ENCODE measurements around the gene FAM210B. TPM values are rescaled to one million over a fixed set of nuclear protein-coding genes. Genes with fewer than 3 reads are reported as not detected.

Gene FAM210B
- total and polyA plus RNA-seq, 10 donors = 9.4 to 48.4 (median 27.9) TPM

DNA sequence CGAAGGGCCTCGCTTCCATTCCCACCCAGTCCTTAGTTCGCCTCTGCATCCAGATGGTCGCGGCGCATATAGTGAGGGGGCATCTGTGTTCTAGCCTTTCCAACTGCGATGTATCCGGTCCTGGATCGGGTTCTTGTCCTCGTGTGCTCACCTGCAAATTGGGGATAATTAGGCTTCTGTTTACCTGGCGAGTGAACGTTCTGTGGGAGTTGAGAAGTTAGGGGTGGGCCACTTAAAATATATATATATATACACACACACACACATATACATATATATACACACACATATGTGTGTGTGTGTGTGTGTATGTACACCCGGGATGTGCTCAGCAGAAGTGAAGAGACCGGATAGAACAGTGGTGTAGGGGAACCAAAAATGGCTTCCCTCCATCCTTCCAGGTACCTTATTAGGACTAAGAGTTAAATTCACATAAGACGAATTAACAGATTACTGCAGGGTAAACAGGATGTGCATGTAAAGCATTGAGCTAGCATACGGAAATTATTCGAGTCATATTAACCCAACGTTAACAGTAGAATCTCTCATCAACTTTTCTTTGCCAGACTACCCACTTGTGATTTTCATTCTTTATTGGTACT lies 34.2 kb downstream of the FAM210B start:
- WGBS, 5 donors = 0 to 1% (median 1%) methylated on average over 18 of the region's 18 CpGs
- Histone ChIP-seq H3K27me3 (replicated peaks in 1 of 7) (no peaks in the 10 kb centered on the region), H3K4me1 (peaks cover 22 to 45% (median 31%) of the 10 kb centered on the region in 6 donors), H3K27ac (peak overlapping the region; percentile 83 to 95 (median 93)), H3K4me3 (peak overlapping the region; percentile 67 to 92 (median 82)), H3K9me3 (no peaks in the 10 kb centered on the region), H3K36me3 (peaks cover 4 to 44% (median 29%) of the 10 kb centered on the region in 6 donors)
- TF ChIP-seq POLR2A (IDR thresholded peaks at IDR 0.05) = no peak
- TF ChIP-seq, protein P1, sequence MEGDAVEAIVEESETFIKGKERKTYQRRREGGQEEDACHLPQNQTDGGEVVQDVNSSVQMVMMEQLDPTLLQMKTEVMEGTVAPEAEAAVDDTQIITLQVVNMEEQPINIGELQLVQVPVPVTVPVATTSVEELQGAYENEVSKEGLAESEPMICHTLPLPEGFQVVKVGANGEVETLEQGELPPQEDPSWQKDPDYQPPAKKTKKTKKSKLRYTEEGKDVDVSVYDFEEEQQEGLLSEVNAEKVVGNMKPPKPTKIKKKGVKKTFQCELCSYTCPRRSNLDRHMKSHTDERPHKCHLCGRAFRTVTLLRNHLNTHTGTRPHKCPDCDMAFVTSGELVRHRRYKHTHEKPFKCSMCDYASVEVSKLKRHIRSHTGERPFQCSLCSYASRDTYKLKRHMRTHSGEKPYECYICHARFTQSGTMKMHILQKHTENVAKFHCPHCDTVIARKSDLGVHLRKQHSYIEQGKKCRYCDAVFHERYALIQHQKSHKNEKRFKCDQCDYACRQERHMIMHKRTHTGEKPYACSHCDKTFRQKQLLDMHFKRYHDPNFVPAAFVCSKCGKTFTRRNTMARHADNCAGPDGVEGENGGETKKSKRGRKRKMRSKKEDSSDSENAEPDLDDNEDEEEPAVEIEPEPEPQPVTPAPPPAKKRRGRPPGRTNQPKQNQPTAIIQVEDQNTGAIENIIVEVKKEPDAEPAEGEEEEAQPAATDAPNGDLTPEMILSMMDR (IDR thresholded peaks at IDR 0.05 in 8 of 11, conservative IDR thresholded peaks at IDR 0.05 in 3 of 11) = no peak
- TF ChIP-seq POLR2AphosphoS5 (IDR thresholded peaks at IDR 0.05) = no peak
- no peak for DNase-seq
- intact Hi-C loops (cut with DNase I; ENCODE audit: low total_unique reads) = no loop called here

DNA sequence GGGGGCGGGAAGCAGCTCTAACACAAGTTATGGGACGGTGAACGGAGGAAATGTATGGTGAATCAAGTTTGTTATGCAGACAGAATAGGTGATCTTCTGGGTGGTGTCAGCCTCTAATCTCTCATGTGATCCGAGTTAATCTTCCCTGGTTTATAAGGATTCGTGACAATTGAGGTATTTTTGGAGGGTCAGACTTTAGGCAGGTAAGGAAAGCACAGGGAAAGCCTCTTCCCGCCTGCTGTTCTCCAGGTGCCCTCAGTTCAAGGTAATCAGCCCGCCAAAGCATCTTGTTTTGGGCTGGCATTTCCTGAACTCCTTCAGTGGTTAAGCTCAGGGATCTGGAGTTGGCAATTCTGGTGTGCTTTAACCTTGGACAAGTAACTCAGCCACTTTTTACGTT lies 34.9 kb downstream of the FAM210B start:
- intact Hi-C loops (cut with DNase I; ENCODE audit: low total_unique reads) = no loop called here
- Histone ChIP-seq H3K27ac (peak overlapping the region in 4 of 8 donors; percentile 93 to 95 (median 94)), H3K27me3 (replicated peaks in 1 of 7) (no peaks in the 10 kb centered on the region), H3K4me3 (peak overlapping the region in 6 of 8 donors; percentile 75 to 92 (median 86)), H3K36me3 (peaks cover 4 to 44% (median 35%) of the 10 kb centered on the region in 6 donors), H3K4me1 (peaks cover 22 to 45% (median 31%) of the 10 kb centered on the region in 6 donors), H3K9me3 (no peaks in the 10 kb centered on the region)
- 56 to 71% (median 67%) methylated on average over 8 of the region's 8 CpGs for WGBS, 5 donors
- TF ChIP-seq POLR2AphosphoS5 (IDR thresholded peaks at IDR 0.05) (no peak), POLR2A (IDR thresholded peaks at IDR 0.05) (no peak)
- TF ChIP-seq, protein P1 (IDR thresholded peaks at IDR 0.05 in 8 of 11, conservative IDR thresholded peaks at IDR 0.05 in 3 of 11) = no peak
- no peak for DNase-seq

DNA sequence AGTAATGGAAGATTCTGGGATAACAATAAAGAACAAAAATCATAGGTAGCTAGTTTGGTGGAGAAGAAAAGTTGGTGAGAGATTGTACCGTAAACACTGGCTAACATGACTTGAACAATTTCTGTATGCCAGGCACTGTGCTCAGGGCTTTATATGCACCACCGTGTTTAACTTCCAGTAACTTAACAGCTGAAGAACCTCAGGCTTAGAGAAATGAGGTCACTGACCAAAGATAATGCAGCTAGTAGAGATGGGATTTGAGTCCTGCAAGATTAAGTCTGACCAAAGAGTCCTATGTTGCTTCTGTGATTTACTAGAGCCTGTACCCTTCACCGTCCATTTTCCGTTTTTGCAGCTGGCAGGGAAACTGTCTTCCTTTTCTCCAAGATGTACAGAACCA lies 36.4 kb downstream of the FAM210B start:
- intact Hi-C loops (cut with DNase I; ENCODE audit: low total_unique reads) = loop anchor here (5.0 kb wide), 1 partner anchor 38 kb away; the partner anchor contains the start of gene FAM210B
- no peaks in the 10 kb centered on the region for H3K9me3 ChIP-seq
- no peaks in the 10 kb centered on the region for H3K27me3 ChIP-seq (replicated peaks in 1 of 7)
- peaks cover 27 to 54% (median 39%) of the 10 kb centered on the region in 6 donors for H3K4me1 ChIP-seq
- TF ChIP-seq POLR2A (IDR thresholded peaks at IDR 0.05) = no peak
- TF ChIP-seq, protein P1 (IDR thresholded peaks at IDR 0.05 in 8 of 11, conservative IDR thresholded peaks at IDR 0.05 in 3 of 11) = no peak
- no peak overlapping the region for H3K27ac ChIP-seq
- no peak overlapping the region for H3K4me3 ChIP-seq
- peaks cover 4 to 51% (median 48%) of the 10 kb centered on the region in 6 donors for H3K36me3 ChIP-seq
- WGBS, 5 donors = 83 to 94% (median 93%) methylated on average over 4 of the region's 4 CpGs
- no peak for DNase-seq

DNA sequence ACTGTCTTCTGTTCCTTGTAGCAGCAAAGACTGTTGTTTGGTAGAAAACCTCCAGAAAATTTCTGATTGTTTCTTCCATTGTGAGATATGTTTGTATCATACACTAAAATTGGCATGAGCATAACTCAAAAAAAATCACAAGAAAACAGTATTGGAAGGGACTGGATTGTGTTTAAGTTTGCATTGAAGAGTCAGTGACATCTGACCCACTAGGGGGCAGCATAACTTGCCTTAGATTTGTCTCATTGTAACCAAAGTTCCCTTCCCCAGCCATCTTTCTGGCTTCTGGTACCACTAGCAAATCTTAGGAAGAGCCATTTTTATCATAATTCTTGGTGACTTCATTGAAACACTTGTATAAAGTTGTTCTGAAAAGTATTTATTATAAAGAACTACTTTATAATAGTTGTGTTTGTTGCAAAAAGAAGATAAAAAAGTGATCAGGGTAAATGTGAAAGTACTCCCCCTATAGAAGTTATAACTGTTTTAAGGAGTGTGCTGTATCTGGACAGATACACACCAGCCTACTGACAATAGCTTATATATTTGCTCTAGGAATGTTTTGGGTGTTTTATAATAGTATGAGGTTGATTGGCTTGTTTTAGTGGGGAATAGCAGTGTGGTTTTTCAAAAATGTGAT lies 41.3 kb downstream of the FAM210B start:
- H3K27ac ChIP-seq = peak overlapping the region in 2 of 8 donors; percentile 8 to 30
- intact Hi-C loops (cut with DNase I; ENCODE audit: low total_unique reads) = loop anchor here (5.0 kb wide), 1 partner anchor 67 kb away; the partner anchor contains the start of gene RTF2
- TF ChIP-seq, protein P1 (IDR thresholded peaks at IDR 0.05 in 8 of 11, conservative IDR thresholded peaks at IDR 0.05 in 3 of 11) = peak; percentile 52 to 91 (median 79)
- TF ChIP-seq POLR2A (IDR thresholded peaks at IDR 0.05) = no peak
- TF ChIP-seq POLR2AphosphoS5 (IDR thresholded peaks at IDR 0.05) = no peak
- no peaks in the 10 kb centered on the region for H3K9me3 ChIP-seq
- DNase-seq = no peak
- peaks cover 11 to 28% (median 13%) of the 10 kb centered on the region in 6 donors for H3K4me1 ChIP-seq
- H3K27me3 ChIP-seq (replicated peaks in 1 of 7) = no peaks in the 10 kb centered on the region
- no peak overlapping the region for H3K4me3 ChIP-seq
- peaks cover 4 to 100% (median 89%) of the 10 kb centered on the region in 6 donors for H3K36me3 ChIP-seq
